NCI-H2107 treated with DMSO at 0.1 percent for 48 hours (cell line): ENCODE data around the gene TIMP2.

Source experiments
- DNase-seq: peaks from one replicate; lab custom pipeline; 2025; ENCODE audit not compliant: unreplicated experiment; lab: John Stamatoyannopoulos, UW

TIMP2 gene

DNA sequence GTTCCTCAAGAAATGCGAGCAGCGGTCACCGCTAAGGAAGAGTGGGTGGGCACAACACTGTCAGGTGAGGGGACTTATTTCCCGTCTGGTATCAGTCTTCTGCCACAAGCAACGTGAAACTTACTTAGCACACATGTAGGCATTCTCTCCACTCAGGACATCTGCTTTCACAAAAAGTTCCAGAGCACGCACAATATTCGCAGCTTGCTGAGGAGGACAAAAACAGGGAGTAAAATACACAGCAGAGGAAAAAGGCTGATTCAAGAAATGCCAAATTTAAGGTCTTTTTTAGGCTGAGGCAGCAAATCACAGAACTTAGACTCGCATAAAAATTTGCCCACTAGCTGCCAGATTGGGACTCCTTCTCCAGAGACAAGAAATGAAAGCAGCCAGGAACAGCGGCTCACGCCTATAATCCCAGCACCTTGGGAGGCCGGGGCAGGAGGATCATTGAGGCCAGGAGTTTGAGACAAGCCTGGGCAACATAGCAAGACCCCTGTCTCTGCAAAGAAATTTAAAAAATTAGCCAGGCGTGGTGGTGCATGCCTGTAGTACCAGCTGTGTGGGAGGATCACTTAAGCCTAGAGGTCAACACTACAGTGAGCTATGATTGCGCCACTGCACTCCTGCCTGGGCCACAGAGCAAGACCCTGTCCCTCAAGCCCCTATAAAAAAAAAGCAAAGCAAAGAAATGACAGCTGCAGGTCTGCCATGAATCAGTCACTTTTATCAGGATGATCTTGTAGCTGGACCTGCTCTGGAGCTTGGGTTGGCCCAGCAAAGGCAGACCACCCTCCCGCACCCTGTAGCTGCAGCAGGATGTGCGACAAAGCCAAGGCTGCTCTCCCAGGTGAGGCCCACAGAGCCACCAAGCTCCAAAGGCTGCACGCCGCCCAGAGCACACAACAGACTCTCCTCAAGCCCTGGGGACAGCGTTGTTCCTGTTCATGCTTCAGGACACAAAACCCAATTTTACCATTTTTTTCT lies 105.1 kb downstream of the TIMP2 start:
- DNase-seq: no peak

DNA sequence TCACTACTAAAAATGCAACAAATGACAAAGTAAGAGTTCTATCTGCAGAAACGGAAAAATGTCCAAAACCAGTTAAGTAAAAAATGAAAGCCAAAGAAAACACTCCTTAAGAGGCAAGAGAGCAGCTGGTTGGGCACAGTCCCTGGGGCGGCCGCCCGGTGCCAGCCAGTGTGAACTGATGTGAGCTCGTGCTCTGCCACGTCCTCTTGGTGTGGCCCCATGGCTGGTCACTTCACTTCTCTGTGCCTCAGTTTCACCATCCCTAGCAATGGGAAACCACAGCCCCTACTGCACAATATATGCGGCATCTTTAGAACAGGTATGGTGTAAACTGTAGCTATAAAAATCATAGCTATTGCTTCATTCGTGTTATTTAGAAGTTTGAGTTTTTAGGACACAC lies 105.8 kb downstream of the TIMP2 start:
- no peak for DNase-seq

DNA sequence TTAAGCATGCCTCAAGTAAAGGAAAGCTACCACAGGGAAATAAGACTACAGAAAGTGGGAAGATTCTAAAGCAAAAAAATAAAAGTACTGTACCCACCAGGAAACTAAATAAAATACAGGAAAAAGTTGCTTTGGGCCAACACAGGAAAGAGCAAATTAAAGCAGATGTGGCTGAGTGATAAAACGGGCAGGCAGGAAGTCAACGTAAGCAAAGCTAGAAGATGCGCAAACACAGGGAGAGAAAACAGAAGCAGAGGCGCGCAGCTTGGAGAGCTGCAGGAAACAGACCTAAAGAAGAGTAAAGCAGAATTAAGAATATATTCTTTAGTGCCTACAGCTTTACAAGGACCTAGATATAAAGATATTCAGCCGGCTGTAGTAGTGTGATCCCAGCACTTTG lies 106.3 kb downstream of the TIMP2 start:
- DNase-seq: no peak

DNA sequence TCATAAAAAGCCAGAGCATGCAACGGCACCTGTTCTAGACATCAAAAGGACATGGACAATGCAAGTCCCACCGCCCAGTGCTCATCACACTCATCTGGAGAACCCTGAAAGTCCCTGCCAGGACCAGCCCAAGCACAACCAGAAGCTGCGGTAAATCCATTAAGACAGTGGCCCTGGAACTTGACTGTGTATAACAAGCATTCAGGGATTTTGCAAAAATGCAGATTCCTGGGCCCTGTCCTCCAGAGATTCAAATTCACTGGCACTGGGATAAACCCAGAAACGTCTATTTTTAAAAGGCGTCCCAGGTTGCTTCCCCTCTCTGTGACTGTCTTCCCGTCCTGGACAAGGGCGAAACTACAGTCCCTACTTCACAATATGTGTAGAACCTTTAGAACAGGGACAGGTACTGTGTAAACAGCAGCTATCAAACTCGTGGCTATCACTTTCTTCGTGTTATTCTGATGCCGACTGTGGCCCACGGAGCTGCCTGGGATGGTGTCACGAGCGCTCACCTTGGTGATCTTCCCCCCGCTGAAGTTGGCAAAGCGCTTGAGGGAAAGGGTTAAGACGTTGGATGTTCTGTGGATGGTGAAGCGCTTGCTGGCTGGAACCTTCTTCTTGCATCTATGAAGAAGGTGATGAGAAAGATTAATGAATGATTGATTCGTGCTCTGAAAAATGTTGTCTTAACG lies 106.9 kb downstream of the TIMP2 start:
- no peak for DNase-seq

DNA sequence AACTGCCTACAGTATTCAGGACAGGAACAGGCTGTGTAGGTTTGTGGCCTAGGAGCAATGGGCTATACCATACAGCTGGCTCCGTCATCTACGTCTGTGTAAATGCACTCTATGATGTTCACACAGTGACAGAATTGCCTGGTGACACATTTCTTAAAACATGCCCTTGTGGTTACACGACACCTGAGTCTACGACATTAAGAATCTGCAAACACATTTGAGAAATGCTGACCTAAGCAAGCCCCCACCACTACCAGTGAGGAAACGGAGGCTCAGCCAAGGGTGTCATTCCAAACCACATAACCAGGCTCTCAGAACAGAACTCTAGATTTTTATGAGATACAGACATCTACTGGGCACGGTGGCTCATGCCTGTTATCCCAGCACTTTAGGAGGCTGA lies 108.1 kb downstream of the TIMP2 start:
- DNase-seq: no peak

DNA sequence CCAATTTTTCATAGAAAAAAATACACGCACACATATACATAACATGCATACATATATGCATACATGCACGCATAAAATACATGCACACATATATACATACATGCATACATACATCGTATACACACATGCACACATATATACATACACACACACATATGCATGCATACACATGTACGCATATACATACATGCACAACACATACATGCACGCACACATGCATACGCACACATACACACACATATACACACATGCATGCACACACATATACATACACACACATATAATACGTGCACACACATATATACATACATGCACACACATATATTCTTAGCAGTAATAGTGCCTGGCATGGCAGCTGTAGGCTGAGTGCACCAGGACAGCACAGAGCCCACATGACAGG lies 109.5 kb downstream of the TIMP2 start:
- DNase-seq: no peak

DNA sequence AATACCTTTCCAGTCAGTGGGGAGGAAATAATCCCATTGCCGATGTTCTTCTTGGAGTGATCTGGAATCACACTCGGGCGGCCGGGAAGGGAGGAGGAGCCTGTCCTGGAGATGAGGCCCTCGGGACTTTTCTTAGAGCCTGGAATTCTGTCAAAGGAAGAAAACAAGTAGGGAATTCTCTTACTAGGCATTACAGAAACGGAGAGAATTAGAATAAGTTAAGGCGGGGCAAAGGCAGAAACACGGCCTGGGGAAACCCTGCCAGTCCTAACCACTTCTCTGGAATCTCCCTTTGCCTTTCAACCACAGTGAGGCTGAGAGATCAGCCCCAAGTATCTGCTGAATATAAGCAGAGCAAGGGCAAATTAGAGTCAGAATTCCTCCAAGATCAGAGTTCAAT lies 112.3 kb downstream of the TIMP2 start:
- DNase-seq: no peak

DNA sequence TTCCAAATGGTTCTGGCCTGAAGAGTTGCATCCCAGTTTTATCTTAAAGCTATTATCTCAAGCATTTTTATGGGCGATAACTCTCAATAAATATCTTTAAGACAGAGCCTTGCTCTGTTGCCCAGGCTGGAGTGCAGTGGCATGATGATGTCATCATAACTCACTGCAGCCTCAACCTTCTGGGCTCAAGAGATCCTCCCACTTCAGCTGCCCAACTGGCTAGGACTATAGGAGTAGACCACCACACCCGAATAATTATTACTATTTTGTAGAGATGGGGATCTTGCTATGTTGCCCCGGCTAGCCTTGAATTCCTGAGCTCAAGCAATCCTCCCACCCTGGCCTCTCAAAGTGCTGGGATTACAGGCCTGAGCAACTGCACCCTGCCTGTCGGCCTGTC lies 117.0 kb downstream of the TIMP2 start:
- DNase-seq: no peak

DNA sequence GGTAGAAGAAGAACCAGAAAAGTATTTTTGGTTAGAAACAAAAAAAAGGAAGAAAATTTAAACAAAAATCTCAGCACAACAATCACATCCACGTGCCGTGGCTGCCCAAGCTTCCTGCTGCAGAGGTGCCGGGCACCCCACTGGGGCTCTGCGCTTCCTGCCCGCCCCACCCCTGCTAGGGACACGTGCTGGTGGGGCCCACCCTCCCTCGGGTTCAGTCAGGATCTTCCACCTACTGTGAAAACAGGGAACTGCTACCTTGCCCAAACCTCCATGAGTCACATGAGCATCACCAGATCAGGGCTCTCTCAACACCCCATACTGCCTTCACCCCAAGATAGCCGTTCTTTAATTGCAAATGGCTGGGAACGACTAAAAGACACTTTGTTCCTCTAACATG lies 118.7 kb downstream of the TIMP2 start:
- DNase-seq: no peak

DNA sequence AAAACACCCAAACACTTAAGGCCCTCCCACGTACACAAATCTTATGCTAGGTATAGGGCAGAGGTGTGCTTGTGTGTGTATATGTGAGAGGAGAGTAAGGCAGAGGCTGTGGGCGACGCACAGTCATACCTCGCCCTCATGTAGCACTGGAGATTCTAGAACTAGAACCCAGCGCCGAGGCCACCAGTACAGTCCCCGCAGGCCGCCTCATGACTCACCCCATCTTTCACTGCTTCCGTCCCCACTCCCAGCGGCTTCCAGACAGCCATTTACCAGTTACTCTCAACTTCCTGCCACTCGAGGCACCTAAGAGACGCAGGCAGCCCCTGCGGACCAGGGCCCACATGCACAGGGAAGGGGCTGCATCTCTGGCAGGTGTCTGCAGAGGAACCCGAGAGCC lies 119.9 kb downstream of the TIMP2 start:
- DNase-seq: no peak

DNA sequence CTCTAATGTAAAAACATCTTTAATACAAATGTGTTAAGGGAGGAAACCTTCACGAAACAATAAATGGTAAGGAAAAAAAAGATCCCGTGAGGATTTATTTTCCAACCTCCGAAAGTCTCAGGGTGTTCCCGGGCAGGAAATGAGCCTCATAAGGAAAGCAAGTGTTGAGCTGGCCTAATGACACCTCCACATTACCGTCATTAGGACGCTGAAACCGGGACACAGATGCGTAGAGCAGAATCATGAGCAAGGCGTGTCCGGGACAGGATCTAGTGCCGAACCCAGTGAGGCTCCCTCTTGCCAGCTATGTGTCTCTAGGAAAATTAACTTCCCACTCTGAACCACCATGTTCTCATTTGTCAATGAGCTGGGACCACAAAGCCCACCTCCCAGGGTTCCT lies 120.4 kb downstream of the TIMP2 start:
- no peak for DNase-seq

DNA sequence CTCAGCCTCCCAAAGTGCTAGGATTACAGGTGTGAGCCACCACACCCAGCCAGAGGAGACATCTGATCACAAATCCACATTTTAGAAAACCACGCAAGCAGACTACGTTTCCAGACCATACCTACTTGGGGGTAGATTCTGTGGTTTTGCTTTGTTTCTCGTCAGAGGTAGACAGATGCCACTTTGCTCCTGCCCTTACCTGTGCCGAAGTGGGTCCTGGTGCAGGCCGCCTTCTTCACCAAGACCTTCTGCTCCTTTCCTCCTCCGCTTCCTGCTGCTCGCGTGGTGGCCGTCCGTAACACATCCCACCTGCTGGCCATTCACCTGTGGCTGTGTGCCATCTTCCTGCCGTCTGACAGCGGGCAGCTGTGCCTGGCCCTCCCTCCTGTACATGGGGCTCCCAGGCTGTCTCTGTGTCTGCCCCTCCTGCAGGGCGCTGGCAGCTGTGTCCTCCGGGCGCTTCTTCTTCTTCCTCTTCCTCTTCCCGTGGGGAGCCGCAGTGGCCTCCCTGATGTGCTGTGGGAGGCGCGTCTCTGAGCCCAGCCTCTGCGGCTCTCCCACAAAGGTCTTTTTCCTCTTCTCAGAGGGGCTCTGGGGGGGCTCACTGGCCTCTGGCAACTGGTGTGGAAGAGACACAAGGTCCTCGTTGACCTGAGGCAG lies 121.9 kb downstream of the TIMP2 start:
- DNase-seq: no peak
